Limb (tissue), 2 donors: ENCODE measurements around the gene MOGAT3.

Experiments used
- DNase-seq, 2 donors: peaks; one replicate each; pipeline ENCODE4 v3.0.0-alpha.2; 2016; ENCODE audit errors: extremely low spot score in 2 of 2

MOGAT3 gene

DNA sequence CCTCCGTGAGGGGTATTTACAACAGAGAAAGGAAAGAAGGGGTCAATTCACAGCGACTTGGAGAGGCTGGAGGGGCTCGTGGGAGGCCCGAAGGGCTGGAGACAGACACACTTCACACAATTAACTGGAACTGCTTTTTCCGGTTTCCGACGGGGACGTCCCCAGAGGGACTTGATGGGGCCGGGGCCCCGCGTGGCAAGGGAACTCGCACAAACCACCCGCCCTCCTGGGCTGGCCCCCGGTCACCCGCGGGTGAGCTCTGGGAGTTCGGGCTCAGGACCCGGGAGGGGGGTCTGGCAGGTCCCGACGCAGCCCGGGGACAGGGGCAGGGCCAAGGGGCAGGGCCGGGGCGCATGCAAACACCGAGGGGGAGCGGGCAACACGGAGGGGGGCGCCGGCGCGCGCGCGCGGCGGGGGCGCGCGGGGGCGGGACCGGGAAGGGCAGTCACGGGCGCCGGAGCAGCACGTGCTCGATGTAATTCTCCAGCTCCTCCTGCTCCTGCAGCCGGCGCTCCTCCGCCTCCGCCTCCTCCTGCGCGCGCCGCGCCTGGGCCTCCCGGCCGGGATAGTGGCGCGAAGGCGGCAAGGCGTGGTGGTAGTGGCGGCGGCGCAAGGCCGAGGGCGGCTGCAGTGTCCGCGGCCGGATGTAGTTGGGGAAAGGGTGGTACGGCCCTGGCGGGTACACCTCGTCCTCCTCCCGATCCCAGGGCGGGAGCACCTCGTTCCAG lies 38.1 kb downstream of the MOGAT3 start:
- DNase-seq = peak in 1 of 2 donors; percentile 75

DNA sequence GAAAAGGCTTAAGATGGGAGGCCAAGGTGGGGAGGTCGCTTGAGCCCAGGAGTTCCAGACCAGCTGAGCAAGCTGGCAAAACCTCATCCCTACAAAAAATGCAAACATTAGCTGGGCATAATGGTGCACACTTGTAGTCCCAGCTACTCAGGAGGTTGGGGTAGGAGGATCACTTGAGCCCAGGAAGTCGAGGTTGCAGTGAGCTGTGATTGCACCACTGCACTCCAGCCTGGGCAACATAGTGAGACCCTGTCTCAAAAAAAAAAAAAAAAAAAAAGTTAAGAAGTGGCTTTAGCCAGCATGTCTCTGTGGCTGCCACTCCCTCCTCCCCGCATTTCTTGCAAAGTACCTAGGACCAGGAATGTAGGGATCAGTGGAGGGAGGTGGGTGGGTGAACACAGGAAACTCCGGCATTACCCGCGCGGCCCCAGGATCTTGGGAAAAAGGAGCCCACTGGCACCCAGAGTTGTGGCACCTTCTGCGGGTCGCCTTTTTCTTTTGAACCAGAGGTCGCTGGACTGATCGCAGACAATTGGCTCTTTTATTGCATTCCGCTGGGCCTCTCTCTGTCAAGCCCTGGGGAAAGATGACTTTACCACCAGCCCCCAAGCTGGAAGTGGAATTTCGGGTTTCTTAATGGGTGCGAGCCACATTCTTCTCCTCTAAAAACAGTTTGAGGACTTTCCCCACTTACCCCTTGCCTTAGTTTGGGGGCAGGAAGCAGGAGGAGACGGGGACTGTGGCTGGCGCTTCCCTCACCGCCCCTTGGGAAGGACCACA lies 39.0 kb downstream of the MOGAT3 start:
- DNase-seq = no peak

DNA sequence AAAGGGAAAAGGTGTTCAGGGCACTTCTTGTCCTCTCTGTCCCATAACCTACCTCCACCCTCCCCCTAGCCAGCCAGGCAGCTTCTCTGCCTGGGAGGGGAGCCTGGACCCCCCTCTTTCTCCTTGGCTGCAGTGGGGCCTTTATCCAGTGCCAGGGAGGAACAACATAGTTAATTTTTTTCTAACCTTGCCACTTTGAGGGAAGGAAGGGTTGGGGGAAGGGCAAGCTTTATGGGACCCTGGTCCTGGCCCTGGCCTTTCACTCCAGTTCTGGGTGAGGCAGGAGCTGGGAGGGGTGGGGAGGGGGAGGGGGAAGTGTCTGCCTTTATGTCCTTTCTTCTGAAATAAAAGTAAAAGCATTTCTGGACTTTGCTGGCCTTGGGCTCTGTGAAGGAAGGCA lies 39.9 kb downstream of the MOGAT3 start:
- no peak for DNase-seq

DNA sequence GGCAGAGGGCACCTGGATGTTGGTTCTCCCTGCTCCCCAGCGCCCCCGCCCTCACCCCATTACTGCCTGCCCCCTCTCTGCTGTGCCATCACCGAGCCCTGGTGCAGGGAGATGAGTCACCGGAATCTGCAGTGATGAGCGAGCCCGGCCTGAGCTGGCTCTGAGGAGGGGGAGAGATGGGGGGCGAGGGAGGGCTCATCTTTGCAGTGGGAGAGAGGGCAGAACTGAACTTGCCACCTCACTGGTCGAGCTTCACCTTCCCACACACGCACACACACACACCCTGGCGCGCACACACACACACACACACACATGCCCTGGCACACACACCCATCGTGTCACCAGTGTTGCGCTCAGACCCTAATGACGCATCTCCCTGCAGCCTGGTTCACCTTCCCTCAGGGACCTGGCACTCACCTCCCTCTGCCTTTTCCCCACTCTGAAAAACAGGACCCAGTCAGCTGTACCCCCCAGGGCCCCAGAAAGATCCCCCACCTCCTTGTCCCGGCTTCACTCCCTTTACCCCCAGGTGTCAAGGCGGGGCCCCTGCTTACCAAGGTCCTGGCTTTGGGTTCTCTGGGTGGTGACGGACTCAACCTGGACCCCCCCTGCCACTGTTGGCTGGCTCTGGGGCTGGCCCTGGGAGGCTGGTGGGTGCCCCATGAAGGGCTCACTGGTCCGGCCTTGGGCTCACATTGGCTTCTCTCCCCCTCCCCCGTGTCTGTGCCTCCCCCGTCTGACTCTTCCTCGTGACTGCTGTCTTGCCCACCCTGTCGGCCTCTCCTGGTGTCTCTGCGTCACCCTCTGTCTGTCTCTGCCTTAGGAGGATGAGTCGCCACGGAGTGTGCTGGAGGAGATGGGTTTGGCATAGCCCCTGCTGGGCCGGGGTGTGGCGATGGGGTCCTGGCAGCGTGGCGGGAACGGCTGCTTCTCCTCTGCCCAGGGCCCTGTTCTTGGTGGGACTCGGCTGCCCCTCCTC lies 40.9 kb downstream of the MOGAT3 start:
- DNase-seq = no peak

DNA sequence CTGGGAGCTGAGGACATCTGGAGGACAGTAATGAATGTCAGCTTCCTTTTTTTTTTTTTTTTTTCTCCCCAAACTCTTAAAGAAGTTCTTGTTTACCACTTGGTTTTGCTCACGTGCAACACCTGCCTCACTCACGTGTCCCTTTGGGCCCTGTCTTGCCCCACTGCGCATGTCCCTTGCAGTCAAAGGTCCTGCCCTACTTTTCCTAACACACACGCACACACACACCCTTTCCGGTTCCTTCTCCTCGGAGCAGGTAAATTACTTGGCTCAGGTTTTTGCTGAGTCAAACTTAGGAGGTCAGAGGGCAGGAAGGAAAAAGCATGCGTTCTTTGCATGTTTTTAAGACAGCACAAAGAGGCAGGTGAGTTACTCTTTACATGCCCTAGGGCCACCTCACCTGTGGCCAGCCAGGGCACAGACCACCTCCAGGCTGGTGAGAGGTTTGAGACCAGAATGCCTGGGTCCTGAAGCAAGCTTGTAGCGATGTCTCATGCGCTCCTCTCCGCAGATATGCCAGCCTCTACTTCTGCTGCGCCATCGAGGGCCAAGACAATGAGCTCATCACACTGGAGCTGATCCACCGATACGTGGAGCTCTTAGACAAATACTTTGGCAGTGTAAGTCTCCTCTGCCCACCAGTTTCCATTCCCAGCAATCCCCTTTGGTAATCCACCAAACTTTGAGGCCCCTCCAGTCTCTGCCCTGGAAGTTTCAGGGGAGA lies 43.8 kb downstream of the MOGAT3 start:
- no peak for DNase-seq

DNA sequence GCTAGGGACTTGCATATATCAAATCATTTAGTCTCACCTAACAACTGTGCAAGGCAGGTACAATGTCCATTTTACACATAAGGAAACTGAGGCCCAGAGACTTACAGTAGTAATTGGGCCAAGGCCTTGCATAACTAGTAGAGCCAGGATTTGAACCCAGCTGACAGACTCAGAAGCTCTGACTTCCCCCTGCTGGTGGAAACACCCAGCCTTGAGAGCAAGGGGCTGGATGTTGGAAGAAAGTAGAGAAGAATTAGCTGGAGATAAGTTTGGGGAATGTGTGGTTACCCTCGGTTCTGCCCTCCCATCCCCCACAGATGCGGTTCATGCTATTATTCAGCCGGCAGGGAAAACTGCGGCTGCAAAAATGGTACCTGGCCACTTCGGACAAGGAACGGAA lies 44.6 kb downstream of the MOGAT3 start:
- no peak for DNase-seq

DNA sequence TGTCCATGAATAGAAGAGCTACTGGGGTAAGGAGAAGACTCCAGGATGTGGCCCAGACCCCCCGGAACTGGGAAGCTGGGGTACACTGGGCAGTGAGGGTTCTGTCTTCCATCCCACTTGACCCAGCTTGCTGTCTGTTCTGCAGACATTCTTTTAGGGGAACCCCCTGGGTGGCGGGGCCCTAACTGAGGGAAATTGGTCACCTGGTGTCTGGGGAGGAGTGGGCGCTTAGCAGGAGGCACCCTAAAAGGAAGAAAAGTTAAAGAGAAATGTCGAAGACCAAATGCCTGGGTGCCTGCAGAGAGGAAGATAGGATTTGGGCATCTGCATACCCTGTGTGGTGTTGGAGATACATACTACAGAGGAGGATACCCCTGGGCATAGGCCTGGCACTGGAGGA lies 45.5 kb downstream of the MOGAT3 start:
- no peak for DNase-seq

DNA sequence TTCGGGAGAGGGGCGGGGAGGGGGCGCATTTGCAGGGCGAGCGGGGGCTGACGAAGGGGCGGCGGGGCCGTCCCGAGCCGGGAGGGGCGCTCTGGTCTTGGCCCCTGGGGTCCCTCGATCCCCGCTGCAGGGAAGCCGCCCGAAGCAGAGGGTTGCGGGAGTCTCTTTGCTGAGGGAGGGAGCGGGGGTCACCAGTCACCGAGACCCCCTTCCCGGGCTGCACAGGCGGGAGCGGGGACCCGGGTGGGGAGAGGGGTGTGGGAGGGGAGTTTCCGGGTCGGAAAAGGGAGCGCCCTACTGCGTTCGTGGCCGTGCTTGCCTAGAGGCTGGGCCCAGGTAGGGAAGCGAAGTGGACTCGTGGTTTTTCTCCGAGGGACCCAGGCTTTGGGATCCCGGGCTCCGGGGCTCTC lies 46.1 kb downstream of the MOGAT3 start:
- DNase-seq = peak in 1 of 2 donors; percentile 67

DNA sequence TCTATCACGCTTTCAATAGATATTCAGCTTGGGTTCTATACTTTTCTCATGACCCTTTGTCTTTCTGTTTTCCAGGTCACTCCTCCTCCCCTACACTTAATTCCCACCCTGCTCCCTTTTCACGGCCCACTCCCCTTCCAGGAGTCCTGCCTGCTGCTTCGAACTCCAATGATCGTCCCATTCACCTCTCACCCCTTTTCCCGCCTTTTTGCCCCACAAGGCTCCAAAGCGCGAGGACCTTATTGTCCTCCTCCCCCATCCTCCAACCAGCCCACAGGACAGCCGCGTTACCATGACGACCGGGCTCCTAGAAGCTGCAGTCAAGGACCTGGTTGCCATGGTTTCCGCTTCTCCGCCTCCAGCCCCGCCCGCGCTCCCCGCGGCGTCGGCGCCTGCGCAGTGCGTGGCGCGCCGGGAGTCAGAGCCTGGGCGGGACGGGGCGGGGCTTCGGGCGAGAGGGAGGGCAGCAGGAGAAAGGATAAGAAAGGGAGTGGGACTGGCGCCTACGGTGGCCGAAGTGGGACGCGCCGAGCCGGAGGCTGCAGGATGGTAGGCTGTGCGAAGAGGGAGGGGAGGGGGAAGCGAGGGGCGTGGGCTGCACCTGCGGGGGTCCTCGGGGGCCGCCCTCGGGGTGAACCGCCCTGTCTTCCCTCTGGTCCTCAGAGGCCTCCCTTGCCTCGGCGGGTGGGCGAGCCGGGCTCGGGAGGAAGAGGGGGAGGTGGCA lies 46.7 kb downstream of the MOGAT3 start, which contains the start of gene AP1S1:
TSS of gene AP1S1 (plus strand) at position 508 of the 724 bp plus-strand sequence. CDS start at position 547, 39 bp downstream.
- DNase-seq = peak; percentile 95 to 98

DNA sequence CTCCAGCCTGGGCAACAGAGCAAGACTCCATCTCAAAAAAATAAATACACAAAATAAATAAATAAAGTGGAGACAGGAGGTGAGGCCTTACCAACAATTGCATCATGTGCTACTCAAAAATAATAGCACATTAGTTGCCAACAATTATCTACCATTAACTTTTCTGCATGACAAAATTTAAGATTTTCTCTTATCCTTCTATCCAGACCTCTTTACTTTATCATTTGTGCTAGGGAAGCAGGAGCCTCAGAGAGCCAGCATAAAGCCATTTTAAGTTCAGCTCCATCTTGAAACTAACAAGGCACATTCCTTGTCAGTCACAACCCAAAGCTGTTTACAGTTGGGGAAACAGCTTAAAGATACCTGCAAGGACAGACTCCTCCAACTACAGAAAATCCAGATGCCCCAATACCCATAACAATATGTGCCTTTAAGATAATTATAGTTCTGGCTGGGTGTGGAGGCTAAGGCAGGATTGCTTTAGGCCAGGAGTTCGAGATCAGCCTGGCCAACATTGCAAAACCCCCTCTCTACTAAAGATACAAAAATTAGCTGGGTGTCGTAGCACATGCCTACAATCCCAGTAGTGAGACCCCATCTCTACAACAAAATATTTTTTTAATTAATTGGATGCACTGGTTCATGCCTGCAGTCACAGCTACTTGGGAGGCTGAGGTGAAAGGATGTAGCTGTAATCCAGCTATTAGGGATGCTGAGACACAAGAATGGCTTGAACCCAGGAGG lies 48.8 kb downstream of the MOGAT3 start:
- no peak for DNase-seq
